CMK (cell line): ENCODE measurements around the gene MUC22.
A peak's percentile ranks its signal among the peaks of the same experiment; 100 is the strongest.

Experiments
- DNase-seq: peaks from one replicate; pipeline ENCODE4 v3.0.0-alpha.2; 2010; ENCODE audit warnings: low read depth

Gene MUC22

DNA sequence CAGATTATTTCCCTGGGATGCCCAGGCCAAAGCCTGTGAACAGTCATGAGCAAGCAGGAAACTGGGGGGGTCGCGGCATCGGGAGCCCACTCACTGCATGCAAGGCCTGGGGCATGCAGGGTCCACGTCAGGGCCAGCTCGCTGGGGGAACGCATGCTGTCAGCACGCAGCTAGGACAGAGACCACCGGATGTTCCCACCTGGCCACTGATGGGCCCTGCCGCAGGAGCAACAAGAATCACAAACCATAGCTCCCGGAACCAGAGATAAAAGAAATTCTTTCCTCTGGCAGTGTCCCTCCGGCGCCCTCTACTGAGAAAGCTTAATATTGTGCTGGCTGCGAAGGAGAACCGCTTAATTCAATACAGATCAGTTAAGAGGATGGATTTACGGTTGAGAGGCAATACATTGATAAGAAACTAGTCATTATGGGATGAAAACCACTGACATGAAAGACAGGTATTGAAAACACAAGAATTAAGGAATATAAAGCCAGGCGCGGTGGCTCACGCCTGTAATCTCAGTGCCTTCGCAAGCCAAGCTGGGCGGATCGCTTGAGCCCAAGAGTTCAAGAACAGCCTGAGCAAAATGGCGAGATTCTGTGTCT is 69.5 kb downstream of the MUC22 start:
- no peak for DNase-seq

DNA sequence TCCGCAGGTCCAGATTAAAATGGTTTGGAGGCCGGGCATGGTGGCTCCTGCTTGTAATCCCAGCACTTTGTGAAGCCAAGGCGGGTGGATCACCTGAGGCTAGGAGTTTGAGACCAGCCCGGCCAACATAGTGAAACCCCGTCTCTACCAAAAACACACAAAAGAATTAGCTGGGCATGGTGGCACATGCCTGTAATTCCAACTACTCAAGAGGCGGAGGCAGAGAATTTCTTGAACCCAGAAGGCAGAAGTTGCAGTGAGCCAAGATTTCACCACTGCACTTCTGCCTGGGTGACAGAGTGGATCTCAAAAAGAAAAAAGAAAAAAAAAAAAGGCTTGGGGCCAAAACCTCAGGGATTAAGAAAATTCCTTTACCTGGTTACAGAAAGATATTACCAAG is 71.6 kb downstream of the MUC22 start:
- DNase-seq, result no peak

DNA sequence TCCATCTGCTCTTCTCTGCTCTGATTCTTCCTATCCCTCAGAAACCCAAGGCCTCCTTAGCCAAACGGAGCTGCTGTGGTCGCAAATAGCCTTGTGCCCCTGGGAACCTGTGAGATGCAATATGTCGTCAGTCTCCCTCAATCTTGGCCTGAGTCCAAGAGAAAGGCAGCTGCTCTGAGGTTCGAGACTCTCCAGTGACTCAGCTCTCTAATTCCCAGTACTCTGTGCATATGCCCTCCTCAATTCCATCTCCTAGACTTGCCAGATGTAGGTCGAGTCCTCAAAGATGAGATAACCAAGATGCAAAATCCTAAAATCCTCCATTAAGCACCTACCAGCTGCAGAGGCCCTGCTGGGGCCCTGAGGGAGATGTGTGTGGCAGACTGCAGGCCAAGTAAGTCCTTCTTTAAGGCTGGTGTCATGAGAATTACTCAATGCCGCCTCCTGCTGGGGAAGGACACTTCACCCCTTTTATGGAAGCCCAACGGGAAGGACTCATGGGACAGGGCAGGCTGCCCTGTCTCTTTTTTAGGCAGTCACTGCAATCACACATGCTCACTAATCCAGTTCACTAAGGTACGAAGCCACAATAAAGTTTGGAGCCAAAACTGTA is 73.6 kb downstream of the MUC22 start:
- peak; percentile 56 for DNase-seq
